Natural killer cell (primary cell): ENCODE results near the gene PLXNB1. TPM values are rescaled to one million over a fixed set of nuclear protein-coding genes. Genes with fewer than 3 reads are reported as not detected.

Source experiments
- ATAC-seq, 3 donors: fragments of 150-1000 bp in 2 of 3; fragments of 200-7000 bp in 1 of 3; cut with Tn5 transposase; 1 replicate in 1 of 3; 2 replicates in 2 of 3; pipeline ENCODE4 v1.10.0; 2021; ENCODE audit warnings: mild to moderate bottlenecking in 2 of 3, moderate library complexity in 2 of 3
- DNase-seq, 2 donors: peaks; one replicate each; pipeline versions ENCODE4 v3.0.0 to v3.0.0-alpha.2; 2013 to 2021; ENCODE audit warnings: mixed read lengths in 1 of 2
- H3K27ac ChIP-seq: one replicate; pipeline ENCODE4 v1.5.1; 2013; ENCODE audit warnings: mild to moderate bottlenecking, low read length
- H3K27me3 ChIP-seq: one replicate; pipeline ENCODE4 v1.6.1; 2013; ENCODE audit warnings: low read length; ENCODE audit not compliant: control insufficient read depth, insufficient read depth
- H3K36me3 ChIP-seq: one replicate; pipeline ENCODE4 v1.6.1; 2013; ENCODE audit warnings: low read length; ENCODE audit not compliant: control insufficient read depth, insufficient read depth
- H3K4me1 ChIP-seq: one replicate; pipeline ENCODE4 v1.6.1; 2013; ENCODE audit warnings: low read length; ENCODE audit not compliant: control insufficient read depth, insufficient read depth
- H3K4me3 ChIP-seq: one replicate; pipeline ENCODE4 v1.5.1; 2013; ENCODE audit warnings: low read length
- H3K9me3 ChIP-seq: one replicate; pipeline ENCODE4 v1.6.1; 2013; ENCODE audit warnings: low read length; ENCODE audit not compliant: control insufficient read depth, insufficient read depth
- H3K27ac Mint-ChIP-seq, 2 donors: one replicate each; pipeline ENCODE4 v1.8.0; 2022; ENCODE audit warnings: mild to moderate bottlenecking in 2 of 2, mixed read lengths in 2 of 2, moderate library complexity in 1 of 2
- H3K27me3 Mint-ChIP-seq, 2 donors: one replicate each; pipeline ENCODE4 v1.8.0; 2022; ENCODE audit warnings: low read depth in 2 of 2, mixed read lengths in 2 of 2
- H3K36me3 Mint-ChIP-seq: one replicate; pipeline ENCODE4 v1.8.0; 2022; ENCODE audit warnings: mixed read lengths
- H3K4me1 Mint-ChIP-seq, 2 donors: one replicate each; pipeline ENCODE4 v1.8.0; 2022; ENCODE audit warnings: mixed read lengths in 2 of 2
- H3K4me3 Mint-ChIP-seq: one replicate; pipeline ENCODE4 v1.8.0; 2022; ENCODE audit warnings: mild to moderate bottlenecking, moderate library complexity, mixed read lengths
- H3K9me3 Mint-ChIP-seq, 2 donors: one replicate each; pipeline ENCODE4 v1.8.0; 2022; ENCODE audit warnings: mixed read lengths in 2 of 2
- WGBS: methylation state at CpG from one replicate; pipeline ENCODE4 v1.1.7; 2013; ENCODE audit warnings: missing lambda C conversion rate; ENCODE audit not compliant: insufficient coverage; 5-methylcytosine and 5-hydroxymethylcytosine counted together
- intact Hi-C: fragments of 100-400 bp; cut with micrococcal nuclease; formaldehyde crosslinking; loops from one replicate; pipeline ENCODE4 v1.14.2; 2022
- total RNA-seq, 4 donors: library from RNA; stranded (reverse); fragments of 120-200 nt in 1 of 4; gene quantifications; one replicate each; pipeline versions ENCODE4 v1.2.3 to v1.2.4, GENCODE V29; 2013 to 2022
- TF ChIP-seq, protein P1 (sequence below): fragments of 200-600 bp; IDR thresholded peaks from one replicate; pipeline ENCODE4 v1.8.0; 2022; ENCODE audit warnings: antibody characterized with exemption

Gene PLXNB1
- total RNA-seq, 3 donors from 2014 or later (not counting 1 experiment from before 2014, with no cell fraction given): 4.3 to 5.0 (median 4.4) TPM

DNA sequence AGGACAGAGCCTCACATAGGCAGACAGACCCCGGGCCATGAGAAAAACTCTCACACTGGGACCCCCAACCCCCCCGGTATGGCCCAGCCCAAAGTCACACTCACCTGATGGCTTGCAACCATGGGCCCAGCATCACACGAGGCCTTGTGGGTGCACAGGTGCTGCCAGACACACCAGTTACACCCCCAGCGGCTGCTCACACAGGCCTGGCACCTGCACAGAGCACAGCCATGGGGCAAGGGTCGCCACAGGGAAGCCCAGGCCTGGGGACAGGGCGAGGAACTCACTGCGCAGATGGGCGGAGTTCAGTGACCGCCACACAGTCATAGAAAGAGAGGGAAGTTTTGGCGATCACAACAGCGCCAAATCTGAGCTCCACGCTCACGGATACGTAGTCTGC is 9.3 kb downstream of the PLXNB1 start:
- Histone ChIP-seq H3K36me3 (no peaks in the 10 kb centered on the region), H3K27ac (no peak overlapping the region), H3K27me3 (no peaks in the 10 kb centered on the region), H3K4me1 (no peaks in the 10 kb centered on the region), H3K4me3 (no peak overlapping the region), H3K9me3 (no peaks in the 10 kb centered on the region)
- TF ChIP-seq, protein P1, sequence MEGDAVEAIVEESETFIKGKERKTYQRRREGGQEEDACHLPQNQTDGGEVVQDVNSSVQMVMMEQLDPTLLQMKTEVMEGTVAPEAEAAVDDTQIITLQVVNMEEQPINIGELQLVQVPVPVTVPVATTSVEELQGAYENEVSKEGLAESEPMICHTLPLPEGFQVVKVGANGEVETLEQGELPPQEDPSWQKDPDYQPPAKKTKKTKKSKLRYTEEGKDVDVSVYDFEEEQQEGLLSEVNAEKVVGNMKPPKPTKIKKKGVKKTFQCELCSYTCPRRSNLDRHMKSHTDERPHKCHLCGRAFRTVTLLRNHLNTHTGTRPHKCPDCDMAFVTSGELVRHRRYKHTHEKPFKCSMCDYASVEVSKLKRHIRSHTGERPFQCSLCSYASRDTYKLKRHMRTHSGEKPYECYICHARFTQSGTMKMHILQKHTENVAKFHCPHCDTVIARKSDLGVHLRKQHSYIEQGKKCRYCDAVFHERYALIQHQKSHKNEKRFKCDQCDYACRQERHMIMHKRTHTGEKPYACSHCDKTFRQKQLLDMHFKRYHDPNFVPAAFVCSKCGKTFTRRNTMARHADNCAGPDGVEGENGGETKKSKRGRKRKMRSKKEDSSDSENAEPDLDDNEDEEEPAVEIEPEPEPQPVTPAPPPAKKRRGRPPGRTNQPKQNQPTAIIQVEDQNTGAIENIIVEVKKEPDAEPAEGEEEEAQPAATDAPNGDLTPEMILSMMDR: no peak
- H3K36me3 Mint-ChIP-seq: no peaks in the 10 kb centered on the region
- no peaks in the 10 kb centered on the region for H3K9me3 Mint-ChIP-seq
- H3K27ac Mint-ChIP-seq: no peak overlapping the region
- H3K27me3 Mint-ChIP-seq: no peaks in the 10 kb centered on the region
- ATAC-seq (no peak), DNase-seq (no peak)
- intact Hi-C loops: no loop called here
- WGBS: 89% methylated on average over 14 of the region's 14 CpGs
- no peak overlapping the region for H3K4me3 Mint-ChIP-seq
- peaks cover 0 to 4% of the 10 kb centered on the region in 2 donors for H3K4me1 Mint-ChIP-seq

DNA sequence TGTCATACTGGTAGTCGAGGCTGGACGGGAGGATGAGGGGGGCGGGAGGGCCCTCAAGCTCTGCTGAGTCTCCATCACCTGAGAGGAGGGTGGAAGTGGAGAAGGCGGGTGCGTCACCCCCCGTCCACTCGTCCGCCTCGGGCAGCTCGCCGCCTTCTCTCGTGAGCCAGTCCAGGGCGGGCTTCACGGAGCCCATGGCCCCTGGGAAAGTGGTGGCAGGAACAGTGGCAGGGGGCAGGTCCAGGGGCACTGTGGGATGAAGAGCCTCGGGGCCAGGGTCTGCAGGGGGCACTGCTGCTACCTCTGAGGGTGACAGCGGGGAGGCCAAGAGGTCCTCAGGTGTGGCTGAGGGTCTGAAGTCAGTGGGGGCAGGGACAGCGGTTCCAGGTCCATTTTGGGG is 10.3 kb downstream of the PLXNB1 start:
- H3K27me3 ChIP-seq: no peaks in the 10 kb centered on the region
- intact Hi-C loops: no loop called here
- Mint-ChIP-seq H3K27me3 (no peaks in the 10 kb centered on the region), H3K9me3 (no peaks in the 10 kb centered on the region), H3K27ac (no peak overlapping the region), H3K36me3 (no peaks in the 10 kb centered on the region), H3K4me3 (no peak overlapping the region), H3K4me1 (peaks cover 0 to under 1% of the 10 kb centered on the region in 2 donors)
- TF ChIP-seq, protein P1: no peak
- ATAC-seq: no peak
- no peaks in the 10 kb centered on the region for H3K9me3 ChIP-seq
- no peaks in the 10 kb centered on the region for H3K36me3 ChIP-seq
- H3K4me3 ChIP-seq: no peak overlapping the region
- H3K27ac ChIP-seq: no peak overlapping the region
- no peaks in the 10 kb centered on the region for H3K4me1 ChIP-seq
- DNase-seq: no peak
- WGBS: 93% methylated on average over 17 of the region's 17 CpGs

DNA sequence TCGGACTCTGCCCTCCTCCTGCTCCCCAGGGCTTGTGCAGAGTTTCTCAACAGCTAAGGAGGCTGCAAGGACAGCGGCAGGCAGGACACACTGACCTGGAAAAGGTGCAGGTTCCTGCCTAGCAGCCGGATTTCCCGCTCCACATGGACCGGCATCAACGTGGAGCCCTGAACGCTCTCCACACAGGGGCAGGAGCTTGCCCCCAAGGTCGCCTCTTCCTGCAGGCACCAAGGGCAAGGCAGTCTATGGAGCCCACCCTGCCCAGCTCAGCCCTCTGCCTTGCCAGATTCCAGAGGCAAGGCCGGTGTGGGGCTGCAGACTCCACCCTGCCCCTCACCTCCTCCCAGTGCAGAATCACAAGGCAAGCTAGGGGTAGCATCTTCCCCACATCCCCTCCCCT is 10.7 kb downstream of the PLXNB1 start:
- no peaks in the 10 kb centered on the region for H3K36me3 ChIP-seq
- no peaks in the 10 kb centered on the region for H3K27me3 ChIP-seq
- no peak for DNase-seq
- intact Hi-C loops: no loop called here
- Mint-ChIP-seq H3K27ac (no peak overlapping the region), H3K36me3 (no peaks in the 10 kb centered on the region), H3K4me1 (no peaks in the 10 kb centered on the region), H3K9me3 (no peaks in the 10 kb centered on the region), H3K4me3 (no peak overlapping the region), H3K27me3 (no peaks in the 10 kb centered on the region)
- 91% methylated on average over 9 of the region's 9 CpGs for whole genome bisulfite sequencing
- no peak overlapping the region for H3K27ac ChIP-seq
- no peak for ATAC-seq
- H3K4me1 ChIP-seq: no peaks in the 10 kb centered on the region
- H3K4me3 ChIP-seq: no peak overlapping the region
- H3K9me3 ChIP-seq: no peaks in the 10 kb centered on the region
- TF ChIP-seq, protein P1: no peak

DNA sequence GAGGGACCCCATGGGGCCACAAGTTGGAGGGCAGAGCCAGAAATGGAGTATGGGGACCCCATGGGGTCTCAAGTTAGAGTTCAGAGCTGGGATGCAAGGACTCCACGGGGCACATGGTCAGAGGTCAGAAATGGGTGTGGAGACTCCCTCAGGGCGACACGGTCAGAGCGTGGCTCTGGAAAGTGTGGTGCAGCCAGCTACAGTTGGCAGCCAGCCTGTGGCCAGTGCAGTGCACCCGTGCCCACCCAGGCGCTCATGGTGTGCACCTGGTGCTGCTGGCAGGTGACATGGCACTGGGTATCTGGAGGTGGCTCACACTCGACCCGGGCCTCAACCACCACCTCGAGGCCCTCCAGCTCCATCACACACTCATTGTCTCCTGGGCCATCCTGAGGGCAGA is 11.2 kb downstream of the PLXNB1 start:
- H3K27me3 Mint-ChIP-seq: no peaks in the 10 kb centered on the region
- Histone ChIP-seq H3K27me3 (no peaks in the 10 kb centered on the region), H3K27ac (no peak overlapping the region), H3K4me3 (no peak overlapping the region), H3K9me3 (no peaks in the 10 kb centered on the region), H3K36me3 (no peaks in the 10 kb centered on the region), H3K4me1 (no peaks in the 10 kb centered on the region)
- intact Hi-C loops: no loop called here
- H3K27ac Mint-ChIP-seq: no peak overlapping the region
- no peaks in the 10 kb centered on the region for H3K9me3 Mint-ChIP-seq
- no peaks in the 10 kb centered on the region for H3K4me1 Mint-ChIP-seq
- WGBS: 94% methylated on average over 9 of the region's 9 CpGs
- no peak overlapping the region for H3K4me3 Mint-ChIP-seq
- no peak for DNase-seq
- H3K36me3 Mint-ChIP-seq: no peaks in the 10 kb centered on the region
- ATAC-seq: no peak
- TF ChIP-seq, protein P1: no peak
